K562 (cell line): Measurements from ENCODE around the gene LENEP. TPM values are rescaled to one million over a fixed set of nuclear protein-coding genes. Genes with fewer than 3 reads are reported as not detected.

Experiments used
- ATF1 ChIP-seq, 2 experiments: fragments of 450-650 bp in 1 of 2; IDR thresholded peaks; 2 replicates each; pipeline ENCODE4 v1.6.1; 2016; ENCODE audit warnings: missing compliant biosample characterization in 1 of 2, missing genetic modification characterization in 1 of 2
- ELF2 ChIP-seq: fragments of 250-450 bp; sonication (Bioruptor Pico); IDR thresholded peaks from 2 replicates; pipeline ENCODE4 v1.5.0; 2021; ENCODE audit warnings: mild to moderate bottlenecking
- GABPA ChIP-seq: fragments of 200-800 bp; sonication (Bioruptor generic); conservative IDR thresholded peaks from 2 replicates; pipeline ENCODE4 v1.6.1; 2016; ENCODE audit warnings: low read depth, missing genetic modification characterization, missing compliant biosample characterization
- GTF2A2 ChIP-seq: IDR thresholded peaks from 2 replicates; pipeline ENCODE4 v1.6.1; 2016; ENCODE audit warnings: mild to moderate bottlenecking, missing genetic modification characterization, missing compliant biosample characterization
- GTF2B ChIP-seq: IDR thresholded peaks from 2 replicates; pipeline ENCODE4 v1.6.1; 2011; ENCODE audit not compliant: insufficient read length; ENCODE audit errors: extremely low read depth
- HINFP ChIP-seq: fragments of 450-650 bp; conservative IDR thresholded peaks from 2 replicates; pipeline ENCODE4 v1.6.1; 2016; ENCODE audit warnings: missing genetic modification characterization, low read depth, mild to moderate bottlenecking, control low read depth, missing compliant biosample characterization
- MAFF ChIP-seq: IDR thresholded peaks from 2 replicates; pipeline ENCODE4 v1.6.1; 2012; ENCODE audit warnings: low read length, improper control_type of control experiment
- MTA3 ChIP-seq: fragments of 450-650 bp; formaldehyde crosslinking; IDR thresholded peaks from 2 replicates; pipeline ENCODE4 v1.6.1; 2017; ENCODE audit warnings: mild to moderate bottlenecking, borderline replicate concordance
- NCOA1 ChIP-seq: fragments of 450-650 bp; IDR thresholded peaks from 2 replicates; pipeline ENCODE4 v1.6.1; 2016; ENCODE audit warnings: low read depth
- NFRKB ChIP-seq: fragments of 450-650 bp; IDR thresholded peaks from 2 replicates; pipeline ENCODE4 v1.6.1; 2016; ENCODE audit warnings: low read depth
- PATZ1 ChIP-seq: fragments of 250-450 bp; sonication (Bioruptor Pico); IDR thresholded peaks from 2 replicates; pipeline ENCODE4 v1.5.0; 2020; ENCODE audit warnings: mild to moderate bottlenecking, borderline replicate concordance
- TAL1 ChIP-seq: fragments of 450-650 bp; IDR thresholded peaks from 2 replicates; pipeline ENCODE4 v1.6.1; 2016; ENCODE audit warnings: mild to moderate bottlenecking
- ZBTB43 ChIP-seq: sonication (generic); formaldehyde crosslinking; IDR thresholded peaks from 2 replicates; pipeline ENCODE4 v1.8.0; 2023; ENCODE audit warnings: mild to moderate bottlenecking, missing genetic modification reagents
- ZNF436 ChIP-seq: fragments of 250-450, 450-650 bp; sonication (Bioruptor Pico); formaldehyde crosslinking; IDR thresholded peaks from 2 replicates; pipeline ENCODE4 v1.7.0; 2020; ENCODE audit warnings: mild to moderate bottlenecking
- ZNF511 ChIP-seq: sonication (generic); formaldehyde crosslinking; IDR thresholded peaks from 2 replicates; pipeline ENCODE4 v1.8.0; 2022; ENCODE audit warnings: mild to moderate bottlenecking, missing genetic modification reagents
- ZNF655 ChIP-seq: fragments of 250-450 bp; sonication (Bioruptor Pico); IDR thresholded peaks from 2 replicates; pipeline ENCODE4 v1.5.0; 2021
- ZNF740 ChIP-seq, 3 experiments: fragments of 200-800 bp in 1 of 3; sonication (Bioruptor generic) in 1 of 3; sonication (generic) in 1 of 3; formaldehyde crosslinking in 1 of 3; IDR thresholded peaks; 2 replicates each; pipeline versions ENCODE4 v1.6.1 to v1.8.0; 2016 to 2022; ENCODE audit warnings: mild to moderate bottlenecking in 2 of 3, missing compliant biosample characterization in 2 of 3, missing genetic modification characterization in 2 of 3, missing genetic modification reagents in 1 of 3
- polyA plus RNA-seq, 8 experiments: library from polyadenylated mRNA; depleted of rRNA in 4 of 8; stranded (reverse) in 5 of 8; unstranded in 3 of 8; fragments of >200 nt; fragmentation: Nextera tagmentation in 2 of 8; fragmentation: Illumina TruSeq in 1 of 8; extraction: Ambion mirVana in 2 of 8; extraction: Trizol in 1 of 8; gene quantifications; 2 replicates each; pipeline versions ENCODE4 v1.2.1 to v1.2.3, GENCODE V29; 2011 to 2014; ENCODE audit warnings: inconsistent platforms in 1 of 8, missing spikeins in 1 of 8
- total RNA-seq, 7 experiments: library from RNA; depleted of rRNA in 6 of 7; stranded (reverse); fragments of >200 nt in 6 of 7; fragmentation: Illumina TruSeq in 2 of 7; extraction: Trizol in 2 of 7; gene quantifications; 2 replicates each; pipeline versions ENCODE4 v1.2.1 to v1.2.3, GENCODE V29; 2011 to 2021; ENCODE audit warnings: low replicate concordance in 1 of 7

The LENEP gene
- total and polyA plus RNA-seq, 9 of the 15 experiments (the other 6 are each of a cell fraction or from before 2014, with no cell fraction given): 0.23 to 0.87 (median 0.67) TPM; not detected in 5

GRCh38 chr1:154962156-154962749, 31.1 kb upstream of the LENEP start (continued):
- no peak for TF ChIP-seq ZBTB43
- no peak for TF ChIP-seq GABPA (tag)
- TF ChIP-seq GTF2B: no peak
- TF ChIP-seq NFRKB: 0 out of 2 replicates have a peak, but pooled peaks have one; percentile 26
- no peak for TF ChIP-seq NCOA1
- no peak for TF ChIP-seq ATF1 (CRISPR knock-in tag; IDR thresholded peaks at IDR 0.05)
- no peak for TF ChIP-seq ATF1 (tag; IDR thresholded peaks at IDR 0.05)
- TF ChIP-seq PATZ1 (CRISPR knock-in tag): 0 out of 2 replicates have a peak, but pooled peaks have one; percentile 38
- no peak for TF ChIP-seq ZNF436 (CRISPR knock-in tag)
- peak; percentile 11; the same call in 1 of the 2 replicates for TF ChIP-seq ZNF511 (CRISPR knock-in tag)
- no peak for TF ChIP-seq TAL1
- TF ChIP-seq ZNF655 (CRISPR knock-in tag): no peak
- TF ChIP-seq ZNF740 (CRISPR knock-in tag; IDR thresholded peaks at IDR 0.05): peak; percentile 50; the same call in 1 of the 2 replicates
- peak in 1 of 2 experiments; percentile 54; a peak in 2 of 4 replicates for TF ChIP-seq ZNF740 (tag; IDR thresholded peaks at IDR 0.05)
- no peak for TF ChIP-seq MAFF
- TF ChIP-seq GTF2A2 (tag): no peak
- no peak for TF ChIP-seq ELF2 (CRISPR knock-in tag)
- TF ChIP-seq MTA3: no peak
- no peak for TF ChIP-seq HINFP (tag)
